ENCODE measurements around the gene COL28A1.

DNA sequence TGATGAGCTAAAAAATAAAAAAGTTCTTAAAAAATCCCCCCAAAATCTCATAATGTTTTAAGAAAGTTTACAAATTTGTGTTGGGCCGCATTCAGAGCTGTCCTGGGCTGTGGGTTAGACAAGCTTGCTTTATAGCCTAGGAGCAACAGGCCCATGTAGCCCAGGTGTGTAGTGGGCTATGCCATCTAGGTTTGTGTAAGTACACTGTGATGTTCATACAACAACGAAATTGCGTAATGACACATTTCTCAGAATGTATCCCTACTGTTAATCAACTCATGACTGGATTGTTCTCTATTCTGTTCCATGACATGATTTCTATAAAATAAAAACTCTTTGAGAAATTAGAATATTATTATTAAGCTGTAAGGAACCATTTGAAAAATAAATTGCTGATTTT is 44.0 kb upstream of the COL28A1 start:
- TF ChIP-seq POLR2AphosphoS5 (IDR thresholded peaks at IDR 0.05; ENCODE audit: low read depth, low read length) (no peak), TAF1 (IDR thresholded peaks at IDR 0.05; ENCODE audit: low read depth, low read length) (no peak), POLR2A (IDR thresholded peaks at IDR 0.05; ENCODE audit: low read depth, low read length) (no peak)

Measured in GM12891 (cell line).